Measurements from ENCODE around the gene UMODL1.

Gene UMODL1

DNA sequence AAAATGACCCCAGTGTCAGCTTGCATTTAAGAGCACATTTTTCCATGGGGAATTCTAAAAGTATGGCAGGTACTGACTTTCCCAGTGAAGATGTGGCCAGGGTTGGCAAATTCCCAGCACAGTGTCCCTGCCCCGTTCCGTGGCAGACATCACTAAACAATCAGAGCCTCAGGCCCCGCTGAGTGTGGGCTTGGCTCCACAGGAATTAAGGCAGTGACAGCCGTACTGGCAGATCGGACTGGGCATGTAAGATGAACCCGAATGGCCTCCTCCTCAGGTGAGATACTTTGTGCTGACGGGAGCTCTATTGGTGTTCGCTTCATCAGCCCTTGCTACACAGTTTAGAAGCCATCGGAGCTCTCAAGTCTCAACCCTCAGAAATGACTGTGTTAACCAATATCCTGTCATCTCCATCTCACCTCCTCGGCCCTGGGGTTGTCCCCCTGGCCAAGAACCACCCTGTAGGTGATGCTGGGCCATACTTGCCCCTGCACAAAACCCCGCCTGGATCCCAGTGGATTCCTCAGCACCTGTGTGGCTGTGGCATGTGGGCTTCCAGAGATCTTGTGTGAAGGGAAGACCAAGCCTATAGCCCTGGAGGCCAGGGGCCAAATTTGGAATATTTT, 118.9 kb downstream of the UMODL1 start:
- DNase-seq (ENCODE audit: low read depth in 2 of 2), result peak; percentile 16 to 30

GRCh38 chr21:42190486-42190863, 119.4 kb downstream of the UMODL1 start:
- DNase-seq (ENCODE audit: low read depth in 2 of 2), result no peak

- no peak for DNase-seq (ENCODE audit: low read depth in 2 of 2)
Measured at GRCh38 chr21:42191064-42191463, 119.9 kb downstream of the UMODL1 start.

- no peak for DNase-seq (ENCODE audit: low read depth in 2 of 2)
Measured at GRCh38 chr21:42191696-42192595, 120.8 kb downstream of the UMODL1 start.
